GM23338 (cell line): ENCODE data around the gene BMPR1B. TPM values are rescaled to one million over a fixed set of nuclear protein-coding genes. Genes with fewer than 3 reads are reported as not detected.

ENCODE experiments used
- ATAC-seq: fragments of 200-7000 bp; cut with Tn5 transposase; 3 replicates; pipeline ENCODE4 v1.9.1; 2020
- DNase-seq: peaks from one replicate; pipeline ENCODE4 v3.0.0-alpha.2; 2015; ENCODE audit warnings: low spot score
- H2AFZ ChIP-seq: fragments of 200-600 bp; sonication (generic); 2 replicates; pipeline ENCODE4 v1.8.0; 2016; ENCODE audit warnings: antibody characterized with exemption, mild to moderate bottlenecking, moderate library complexity
- H3F3A ChIP-seq: fragments of 200-600 bp; sonication (generic); replicated peaks from 2 replicates; pipeline ENCODE4 v1.8.0; 2017; ENCODE audit warnings: antibody characterized with exemption, mixed run types, low read depth
- H3K27ac ChIP-seq: fragments of 200-600 bp; sonication (generic); 2 replicates; pipeline ENCODE4 v1.6.1; 2016; ENCODE audit warnings: low read depth
- H3K27me3 ChIP-seq: fragments of 200-600 bp; sonication (generic); 2 replicates; pipeline ENCODE4 v1.8.0; 2016; ENCODE audit warnings: mild to moderate bottlenecking, mixed run types, moderate library complexity; ENCODE audit not compliant: insufficient read depth
- H3K36me3 ChIP-seq: fragments of 200-600 bp; sonication (generic); 2 replicates; pipeline ENCODE4 v1.8.0; 2016; ENCODE audit warnings: mild to moderate bottlenecking; ENCODE audit not compliant: insufficient read depth
- H3K4me1 ChIP-seq: fragments of 200-600 bp; sonication (generic); 2 replicates; pipeline ENCODE4 v1.8.0; 2016; ENCODE audit warnings: mild to moderate bottlenecking, moderate library complexity; ENCODE audit not compliant: insufficient read depth
- H3K4me2 ChIP-seq: fragments of 200-600 bp; sonication (generic); 2 replicates; pipeline ENCODE4 v1.7.1; 2017; ENCODE audit warnings: mixed run types
- H3K4me3 ChIP-seq: fragments of 200-600 bp; sonication (generic); 2 replicates; pipeline ENCODE4 v1.6.1; 2016; ENCODE audit warnings: mixed run types
- H3K79me2 ChIP-seq: fragments of 200-600 bp; sonication (generic); replicated peaks from 2 replicates; pipeline ENCODE4 v1.8.0; 2017; ENCODE audit warnings: mild to moderate bottlenecking; ENCODE audit not compliant: insufficient read depth
- H3K9me2 ChIP-seq: fragments of 200-600 bp; sonication (generic); 2 replicates; pipeline ENCODE4 v1.8.0; 2017; ENCODE audit not compliant: insufficient read depth
- H4K20me1 ChIP-seq: fragments of 200-600 bp; sonication (generic); replicated peaks from 2 replicates; pipeline ENCODE4 v1.8.0; 2017; ENCODE audit warnings: mild to moderate bottlenecking; ENCODE audit not compliant: insufficient read depth
- H3K27ac Mint-ChIP-seq: 2 replicates; pipeline ENCODE4 v1.8.0; 2020; ENCODE audit warnings: inconsistent platforms, mild to moderate bottlenecking, moderate library complexity, mixed read lengths
- H3K27me3 Mint-ChIP-seq: 3 replicates; pipeline ENCODE4 v1.8.0; 2022; ENCODE audit warnings: low read depth, mild to moderate bottlenecking, moderate library complexity, mixed read lengths, inconsistent platforms; ENCODE audit not compliant: insufficient read depth, poor library complexity
- H3K36me3 Mint-ChIP-seq: 3 replicates; pipeline ENCODE4 v1.8.0; 2021; ENCODE audit warnings: low read depth, mild to moderate bottlenecking, inconsistent platforms, moderate library complexity, mixed read lengths
- H3K4me1 Mint-ChIP-seq: 3 replicates; pipeline ENCODE4 v1.8.0; 2020; ENCODE audit warnings: mild to moderate bottlenecking, inconsistent platforms, mixed read lengths
- H3K4me3 Mint-ChIP-seq: 3 replicates; pipeline ENCODE4 v1.8.0; 2021; ENCODE audit warnings: moderate library complexity, mild to moderate bottlenecking, inconsistent platforms, mixed read lengths
- H3K9me3 Mint-ChIP-seq: 3 replicates; pipeline ENCODE4 v1.8.0; 2020; ENCODE audit warnings: moderate library complexity, mild to moderate bottlenecking, inconsistent platforms, mixed read lengths
- CREB1 ChIP-seq: fragments of 250-450 bp; sonication (Bioruptor Pico); IDR thresholded peaks from 2 replicates; pipeline ENCODE4 v1.5.0; 2020; ENCODE audit warnings: low read depth, mild to moderate bottlenecking, moderate library complexity
- EZH2 ChIP-seq: fragments of 200-600 bp; sonication (generic); IDR thresholded peaks from one replicate; pipeline ENCODE4 v1.8.0; 2017; ENCODE audit warnings: antibody characterized with exemption, mild to moderate bottlenecking, low read depth; ENCODE audit not compliant: unreplicated experiment
- EZH2phosphoT487 ChIP-seq: fragments of 200-600 bp; sonication (generic); IDR thresholded peaks from one replicate; pipeline ENCODE4 v1.8.1; 2018; ENCODE audit warnings: antibody characterized with exemption; ENCODE audit not compliant: unreplicated experiment
- JUNB ChIP-seq: IDR thresholded peaks from one replicate; pipeline ENCODE4 v1.6.1; 2016; ENCODE audit warnings: antibody characterized with exemption; ENCODE audit not compliant: unreplicated experiment
- NANOG ChIP-seq: IDR thresholded peaks from 2 replicates; pipeline ENCODE4 v1.6.1; 2016; ENCODE audit warnings: antibody characterized with exemption, borderline replicate concordance
- STAT1 ChIP-seq: IDR thresholded peaks from one replicate; pipeline ENCODE4 v1.6.1; 2016; ENCODE audit warnings: antibody characterized with exemption; ENCODE audit not compliant: unreplicated experiment
- ZNF114 ChIP-seq: fragments of 250-450 bp; sonication (Bioruptor Pico); IDR thresholded peaks from 2 replicates; pipeline ENCODE4 v1.5.0; 2020; ENCODE audit warnings: mild to moderate bottlenecking, moderate library complexity
- ZNF331 ChIP-seq: fragments of 250-450 bp; sonication (Bioruptor Pico); IDR thresholded peaks from 2 replicates; pipeline ENCODE4 v1.5.0; 2020; ENCODE audit warnings: low read depth, mild to moderate bottlenecking, moderate library complexity
- polyA plus RNA-seq: library from polyadenylated mRNA; unstranded; fragments of >200 nt; fragmentation: Nextera tagmentation; extraction: Ambion mirVana; gene quantifications from 2 replicates; pipeline ENCODE4 v1.2.1, GENCODE V29; 2016
- total RNA-seq: library from RNA; depleted of rRNA; stranded (reverse); fragments of >200 nt; shearing (Covaris generic); gene quantifications from 2 replicates; pipeline ENCODE4 v1.2.3, GENCODE V29; 2014
- TF ChIP-seq, protein P1 (sequence below), 2 experiments: fragments of 200-600 bp in 1 of 2; sonication (generic) in 1 of 2; conservative IDR thresholded peaks; 2 replicates each; pipeline versions ENCODE4 v1.5.1 to v1.6.1; 2016 to 2017; ENCODE audit warnings: antibody characterized with exemption in 2 of 2, low read depth in 2 of 2, mild to moderate bottlenecking in 2 of 2, moderate library complexity in 1 of 2
- TF ChIP-seq, protein P2 (sequence below): IDR thresholded peaks from 2 replicates; pipeline ENCODE4 v1.6.1; 2016; ENCODE audit warnings: antibody characterized with exemption
- TF ChIP-seq, protein P3 (sequence below): IDR thresholded peaks from one replicate; pipeline ENCODE4 v1.6.1; 2018; ENCODE audit warnings: antibody characterized with exemption; ENCODE audit not compliant: unreplicated experiment

Gene BMPR1B
- total and polyA plus RNA-seq, 2 experiments from 2014 or later: 0.48 to 1.0 TPM

DNA sequence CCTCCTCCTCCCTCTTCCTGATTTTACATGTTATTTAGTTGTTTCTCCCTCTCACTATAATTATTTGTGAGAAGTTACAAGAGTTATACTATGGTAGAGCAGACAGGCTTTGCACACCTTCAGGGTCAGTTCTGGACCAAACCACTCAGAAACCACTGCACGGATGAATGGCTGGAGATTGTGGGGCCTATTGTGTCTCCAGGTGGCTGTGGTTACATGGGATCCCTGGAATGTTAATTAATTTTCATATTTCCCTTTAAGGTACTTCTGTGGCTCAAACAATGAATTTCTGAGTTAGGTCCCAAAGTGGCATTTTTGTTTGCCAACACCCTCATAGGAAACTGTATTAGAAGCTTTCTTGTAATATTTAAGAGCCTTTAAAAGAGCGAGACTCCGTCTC is 151.9 kb downstream of the BMPR1B start (continued):
- TF ChIP-seq, protein P1, sequence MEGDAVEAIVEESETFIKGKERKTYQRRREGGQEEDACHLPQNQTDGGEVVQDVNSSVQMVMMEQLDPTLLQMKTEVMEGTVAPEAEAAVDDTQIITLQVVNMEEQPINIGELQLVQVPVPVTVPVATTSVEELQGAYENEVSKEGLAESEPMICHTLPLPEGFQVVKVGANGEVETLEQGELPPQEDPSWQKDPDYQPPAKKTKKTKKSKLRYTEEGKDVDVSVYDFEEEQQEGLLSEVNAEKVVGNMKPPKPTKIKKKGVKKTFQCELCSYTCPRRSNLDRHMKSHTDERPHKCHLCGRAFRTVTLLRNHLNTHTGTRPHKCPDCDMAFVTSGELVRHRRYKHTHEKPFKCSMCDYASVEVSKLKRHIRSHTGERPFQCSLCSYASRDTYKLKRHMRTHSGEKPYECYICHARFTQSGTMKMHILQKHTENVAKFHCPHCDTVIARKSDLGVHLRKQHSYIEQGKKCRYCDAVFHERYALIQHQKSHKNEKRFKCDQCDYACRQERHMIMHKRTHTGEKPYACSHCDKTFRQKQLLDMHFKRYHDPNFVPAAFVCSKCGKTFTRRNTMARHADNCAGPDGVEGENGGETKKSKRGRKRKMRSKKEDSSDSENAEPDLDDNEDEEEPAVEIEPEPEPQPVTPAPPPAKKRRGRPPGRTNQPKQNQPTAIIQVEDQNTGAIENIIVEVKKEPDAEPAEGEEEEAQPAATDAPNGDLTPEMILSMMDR (conservative IDR thresholded peaks at IDR 0.05; ENCODE audit: low read depth in 2 of 2): no peak
- TF ChIP-seq, protein P2, sequence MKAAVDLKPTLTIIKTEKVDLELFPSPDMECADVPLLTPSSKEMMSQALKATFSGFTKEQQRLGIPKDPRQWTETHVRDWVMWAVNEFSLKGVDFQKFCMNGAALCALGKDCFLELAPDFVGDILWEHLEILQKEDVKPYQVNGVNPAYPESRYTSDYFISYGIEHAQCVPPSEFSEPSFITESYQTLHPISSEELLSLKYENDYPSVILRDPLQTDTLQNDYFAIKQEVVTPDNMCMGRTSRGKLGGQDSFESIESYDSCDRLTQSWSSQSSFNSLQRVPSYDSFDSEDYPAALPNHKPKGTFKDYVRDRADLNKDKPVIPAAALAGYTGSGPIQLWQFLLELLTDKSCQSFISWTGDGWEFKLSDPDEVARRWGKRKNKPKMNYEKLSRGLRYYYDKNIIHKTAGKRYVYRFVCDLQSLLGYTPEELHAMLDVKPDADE: no peak
- TF ChIP-seq JUNB (no peak), STAT1 (no peak), EZH2phosphoT487 (no peak), CREB1 (no peak), NANOG (no peak), ZNF331 (CRISPR knock-in tag) (no peak)

DNA sequence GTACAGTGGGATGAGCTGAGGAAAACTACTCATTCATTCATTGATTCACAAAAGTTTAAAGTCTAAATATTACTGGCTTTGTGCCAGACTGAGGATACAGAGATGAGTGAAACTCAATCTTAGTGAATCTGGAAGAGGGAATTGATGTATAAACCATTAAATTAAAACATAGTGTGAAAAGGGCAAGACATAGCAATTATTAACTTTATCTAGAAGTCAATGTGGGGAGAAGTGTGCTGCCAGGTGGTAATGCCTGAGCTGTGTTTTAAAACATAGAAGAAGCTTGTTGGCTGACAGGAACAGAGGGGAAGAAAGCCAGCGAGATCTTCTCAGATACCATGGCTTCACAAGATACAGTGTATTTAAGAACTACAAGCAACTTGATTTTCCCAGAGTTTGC is 153.4 kb downstream of the BMPR1B start:
- Mint-ChIP-seq H3K36me3 (peaks cover 13% of the 10 kb centered on the region), H3K27me3 (no peaks in the 10 kb centered on the region), H3K9me3 (peaks cover 15% of the 10 kb centered on the region), H3K27ac (no peak overlapping the region), H3K4me3 (no peak overlapping the region), H3K4me1 (peaks cover 12% of the 10 kb centered on the region)
- Histone ChIP-seq H3K9me2 (no peaks in the 10 kb centered on the region; the same call in none of the 2 replicates), H3F3A (no peaks in the 10 kb centered on the region), H3K27ac (no peak overlapping the region), H3K79me2 (no peaks in the 10 kb centered on the region), H3K36me3 (no peaks in the 10 kb centered on the region), H4K20me1 (no peaks in the 10 kb centered on the region), H3K4me1 (peaks cover 11% of the 10 kb centered on the region), H3K4me3 (no peak overlapping the region), H2AFZ (no peak overlapping the region), H3K4me2 (no peak overlapping the region), H3K27me3 (no peaks in the 10 kb centered on the region)
- ATAC-seq (no peak), DNase-seq (no peak)
- no peak for TF ChIP-seq ZNF331 (CRISPR knock-in tag)
- TF ChIP-seq NANOG: no peak
- no peak for TF ChIP-seq EZH2phosphoT487
- TF ChIP-seq STAT1: no peak
- TF ChIP-seq, protein P2: no peak
- TF ChIP-seq JUNB: no peak
- TF ChIP-seq, protein P3, sequence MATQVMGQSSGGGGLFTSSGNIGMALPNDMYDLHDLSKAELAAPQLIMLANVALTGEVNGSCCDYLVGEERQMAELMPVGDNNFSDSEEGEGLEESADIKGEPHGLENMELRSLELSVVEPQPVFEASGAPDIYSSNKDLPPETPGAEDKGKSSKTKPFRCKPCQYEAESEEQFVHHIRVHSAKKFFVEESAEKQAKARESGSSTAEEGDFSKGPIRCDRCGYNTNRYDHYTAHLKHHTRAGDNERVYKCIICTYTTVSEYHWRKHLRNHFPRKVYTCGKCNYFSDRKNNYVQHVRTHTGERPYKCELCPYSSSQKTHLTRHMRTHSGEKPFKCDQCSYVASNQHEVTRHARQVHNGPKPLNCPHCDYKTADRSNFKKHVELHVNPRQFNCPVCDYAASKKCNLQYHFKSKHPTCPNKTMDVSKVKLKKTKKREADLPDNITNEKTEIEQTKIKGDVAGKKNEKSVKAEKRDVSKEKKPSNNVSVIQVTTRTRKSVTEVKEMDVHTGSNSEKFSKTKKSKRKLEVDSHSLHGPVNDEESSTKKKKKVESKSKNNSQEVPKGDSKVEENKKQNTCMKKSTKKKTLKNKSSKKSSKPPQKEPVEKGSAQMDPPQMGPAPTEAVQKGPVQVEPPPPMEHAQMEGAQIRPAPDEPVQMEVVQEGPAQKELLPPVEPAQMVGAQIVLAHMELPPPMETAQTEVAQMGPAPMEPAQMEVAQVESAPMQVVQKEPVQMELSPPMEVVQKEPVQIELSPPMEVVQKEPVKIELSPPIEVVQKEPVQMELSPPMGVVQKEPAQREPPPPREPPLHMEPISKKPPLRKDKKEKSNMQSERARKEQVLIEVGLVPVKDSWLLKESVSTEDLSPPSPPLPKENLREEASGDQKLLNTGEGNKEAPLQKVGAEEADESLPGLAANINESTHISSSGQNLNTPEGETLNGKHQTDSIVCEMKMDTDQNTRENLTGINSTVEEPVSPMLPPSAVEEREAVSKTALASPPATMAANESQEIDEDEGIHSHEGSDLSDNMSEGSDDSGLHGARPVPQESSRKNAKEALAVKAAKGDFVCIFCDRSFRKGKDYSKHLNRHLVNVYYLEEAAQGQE: no peak
- TF ChIP-seq ZNF114 (CRISPR knock-in tag): no peak
- TF ChIP-seq, protein P1 (conservative IDR thresholded peaks at IDR 0.05; ENCODE audit: low read depth in 2 of 2): no peak
- TF ChIP-seq EZH2: no peak
